Fibroblast of lung (primary cell): ENCODE measurements around the gene KRT2. TPM values are rescaled to one million over a fixed set of nuclear protein-coding genes. Genes with fewer than 3 reads are reported as not detected.

Experiments used
- DNase-seq, 2 donors: peaks; one replicate each; pipeline versions ENCODE4 v3.0.0 to v3.0.0-alpha.2; 2010; ENCODE audit warnings: low read depth in 2 of 2
- H2AFZ ChIP-seq: 2 replicates; pipeline ENCODE4 v1.5.1; 2012; ENCODE audit warnings: low read length, control low read depth, inconsistent platforms
- H3K27ac ChIP-seq: 2 replicates; pipeline ENCODE4 v1.5.1; 2011; ENCODE audit warnings: low read length, control low read depth; ENCODE audit not compliant: insufficient read depth
- H3K27me3 ChIP-seq: 2 replicates; pipeline ENCODE4 v1.5.1; 2011; ENCODE audit warnings: mild to moderate bottlenecking, low read length; ENCODE audit not compliant: control insufficient read depth, insufficient read depth
- H3K36me3 ChIP-seq: 2 replicates; pipeline ENCODE4 v1.5.1; 2011; ENCODE audit warnings: low read length; ENCODE audit not compliant: control insufficient read depth, insufficient read depth
- H3K4me1 ChIP-seq: 2 replicates; pipeline ENCODE4 v1.5.1; 2011; ENCODE audit warnings: low read length; ENCODE audit not compliant: control insufficient read depth, insufficient read depth; ENCODE audit errors: extremely low read depth
- H3K4me2 ChIP-seq: 2 replicates; pipeline ENCODE4 v1.5.1; 2011; ENCODE audit warnings: low read length, control low read depth; ENCODE audit not compliant: insufficient read depth; ENCODE audit errors: extremely low read depth
- H3K4me3 ChIP-seq, 4 experiments: fragments of 200-600 bp in 1 of 4; sonication (generic) in 1 of 4; replicated peaks in 1 of 4; 2 replicates each; pipeline ENCODE4 v1.5.1; 2011 to 2016; ENCODE audit warnings: low read length in 4 of 4, low read depth in 3 of 4, mild to moderate bottlenecking in 3 of 4, control low read depth in 2 of 4, inconsistent platforms in 1 of 4, mixed read lengths in 1 of 4; ENCODE audit not compliant: insufficient read depth in 1 of 4; ENCODE audit errors: control extremely low read depth in 1 of 4
- H3K79me2 ChIP-seq: 2 replicates; pipeline ENCODE4 v1.5.1; 2012; ENCODE audit warnings: mild to moderate bottlenecking, low read length, inconsistent platforms; ENCODE audit not compliant: control insufficient read depth, insufficient read depth
- H3K9ac ChIP-seq: 2 replicates; pipeline ENCODE4 v1.5.1; 2011; ENCODE audit warnings: mild to moderate bottlenecking, low read length, control low read depth; ENCODE audit not compliant: insufficient read depth
- H3K9me3 ChIP-seq: 2 replicates; pipeline ENCODE4 v1.5.1; 2012; ENCODE audit warnings: low read depth, low read length; ENCODE audit not compliant: control insufficient read depth, insufficient read depth
- H4K20me1 ChIP-seq: 2 replicates; pipeline ENCODE4 v1.5.1; 2011; ENCODE audit warnings: low read length; ENCODE audit not compliant: control insufficient read depth, insufficient read depth; ENCODE audit errors: extremely low read depth
- CTCF ChIP-seq, 2 donors: IDR thresholded peaks in 1 of 2; conservative IDR thresholded peaks in 1 of 2; 1 replicate in 1 of 2; 2 replicates in 1 of 2; pipeline ENCODE4 v1.5.1; 2011 to 2012; ENCODE audit warnings: low read length in 2 of 2, control low read depth in 1 of 2, inconsistent platforms in 1 of 2, low read depth in 1 of 2, mild to moderate bottlenecking in 1 of 2
- EZH2 ChIP-seq: IDR thresholded peaks from 2 replicates; pipeline ENCODE4 v1.5.1; 2012; ENCODE audit warnings: low read length, control low read depth, mild to moderate bottlenecking; ENCODE audit errors: missing control alignments
- polyA plus RNA-seq, 2 donors: library from polyadenylated mRNA; depleted of rRNA in 1 of 2; stranded (reverse) in 1 of 2; unstranded in 1 of 2; fragments of >200 nt; gene quantifications; 2 replicates each; pipeline ENCODE4 v1.2.1, GENCODE V29; 2011 to 2012; ENCODE audit warnings: missing spikeins in 1 of 2
- total RNA-seq: library from RNA; depleted of rRNA; stranded (reverse); fragments of >200 nt; gene quantifications from 2 replicates; pipeline ENCODE4 v1.2.1, GENCODE V29; 2014

KRT2 gene
- total and polyA plus RNA-seq, 2 donors (not counting 1 experiment from before 2014, with no cell fraction given): not detected

DNA sequence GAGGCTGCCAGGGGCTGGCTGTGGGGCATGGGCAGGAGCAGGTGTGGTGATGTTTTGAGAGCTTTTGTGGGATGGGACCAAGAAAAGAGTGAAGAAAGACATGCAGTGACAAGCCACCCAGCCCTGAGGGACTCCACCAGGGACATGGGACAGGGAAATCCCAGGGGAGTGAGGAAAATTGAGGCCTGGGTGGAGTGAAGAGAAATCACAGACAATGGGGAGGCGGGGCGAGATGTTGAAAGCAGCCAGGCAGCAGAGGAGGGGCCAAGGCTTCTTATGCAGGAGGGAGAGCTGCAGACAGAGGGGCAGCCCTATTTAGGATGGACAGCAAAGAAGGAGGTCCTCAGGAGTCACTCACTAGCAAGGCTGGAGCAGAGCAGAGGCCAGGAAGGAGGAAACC is 32.4 kb upstream of the KRT2 start:
- no peaks in the 10 kb centered on the region for H3K4me1 ChIP-seq
- no peak overlapping the region for H3K9ac ChIP-seq
- H2AFZ ChIP-seq: no peak overlapping the region
- H3K27me3 ChIP-seq: peaks cover 2% of the 10 kb centered on the region
- no peaks in the 10 kb centered on the region for H3K36me3 ChIP-seq
- DNase-seq: no peak
- H4K20me1 ChIP-seq: no peaks in the 10 kb centered on the region
- H3K79me2 ChIP-seq: no peaks in the 10 kb centered on the region
- no peak overlapping the region for H3K4me3 ChIP-seq
- no peak for TF ChIP-seq EZH2
- TF ChIP-seq CTCF (conservative IDR thresholded peaks at IDR 0.05 in 1 of 2, IDR thresholded peaks at IDR 0.05 in 1 of 2; ENCODE audit: low read depth in 1 of 2, low read length in 2 of 2): no peak
- no peak overlapping the region for H3K27ac ChIP-seq
- H3K9me3 ChIP-seq: no peaks in the 10 kb centered on the region
- no peak overlapping the region for H3K4me2 ChIP-seq

DNA sequence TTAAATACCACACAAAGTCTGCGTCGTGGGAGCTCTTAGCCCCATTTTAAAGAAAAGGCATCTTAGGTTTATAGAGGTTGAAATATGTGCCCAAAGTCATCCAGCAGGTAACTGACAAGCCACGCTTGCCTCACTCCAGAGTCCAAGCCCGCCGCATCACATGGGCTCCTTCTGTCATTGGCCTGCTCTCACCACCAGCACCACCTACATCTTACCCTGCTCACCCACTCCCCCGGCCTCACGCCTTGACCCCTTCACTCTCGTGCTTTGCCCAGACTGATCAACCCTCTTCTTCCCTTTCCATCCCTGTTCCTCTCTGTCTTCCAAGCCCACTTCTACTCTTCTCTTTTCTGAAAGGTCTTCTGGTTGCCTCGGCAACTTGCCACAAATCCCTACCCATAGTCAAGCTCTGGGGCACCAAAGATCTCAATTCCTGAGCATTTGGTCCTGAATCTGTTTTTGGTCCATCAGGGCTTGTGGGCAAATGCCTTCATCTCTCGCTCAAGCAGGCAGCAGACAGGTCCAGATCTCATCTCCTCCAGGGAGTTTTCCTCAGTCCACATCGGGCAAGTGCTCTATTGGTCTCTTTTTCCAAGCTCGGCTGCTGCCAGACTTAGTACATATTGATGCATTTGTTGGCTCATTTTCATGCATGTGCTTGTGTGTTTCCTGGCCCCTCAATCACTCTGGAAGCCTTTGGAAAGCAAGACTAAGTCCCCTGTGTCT is 31.7 kb upstream of the KRT2 start:
- Histone ChIP-seq H3K9ac (no peak overlapping the region), H4K20me1 (no peaks in the 10 kb centered on the region), H3K9me3 (no peaks in the 10 kb centered on the region), H3K36me3 (no peaks in the 10 kb centered on the region), H3K79me2 (no peaks in the 10 kb centered on the region), H3K4me3 (no peak overlapping the region), H2AFZ (no peak overlapping the region), H3K27me3 (peaks cover 2% of the 10 kb centered on the region), H3K4me2 (no peak overlapping the region), H3K27ac (no peak overlapping the region), H3K4me1 (no peaks in the 10 kb centered on the region)
- no peak for DNase-seq
- TF ChIP-seq CTCF (conservative IDR thresholded peaks at IDR 0.05 in 1 of 2, IDR thresholded peaks at IDR 0.05 in 1 of 2; ENCODE audit: low read depth in 1 of 2, low read length in 2 of 2) (no peak), EZH2 (no peak)

GRCh38 chr12:52682938-52683574 is 31.0 kb upstream of the KRT2 start:
- Histone ChIP-seq H3K79me2 (no peaks in the 10 kb centered on the region), H2AFZ (no peak overlapping the region), H3K36me3 (no peaks in the 10 kb centered on the region), H3K27ac (no peak overlapping the region), H3K27me3 (peaks cover 2% of the 10 kb centered on the region), H3K9ac (no peak overlapping the region), H4K20me1 (no peaks in the 10 kb centered on the region), H3K4me1 (no peaks in the 10 kb centered on the region), H3K4me2 (no peak overlapping the region), H3K4me3 (no peak overlapping the region), H3K9me3 (no peaks in the 10 kb centered on the region)
- DNase-seq: no peak
- no peak for TF ChIP-seq EZH2
- no peak for TF ChIP-seq CTCF (conservative IDR thresholded peaks at IDR 0.05 in 1 of 2, IDR thresholded peaks at IDR 0.05 in 1 of 2; ENCODE audit: low read depth in 1 of 2, low read length in 2 of 2)
